Myocyte (in vitro differentiated cells): ENCODE measurements around the gene CSTF1. TPM values are rescaled to one million over a fixed set of nuclear protein-coding genes. Genes with fewer than 3 reads are reported as not detected.

Source experiments
- DNase-seq: peaks from one replicate; pipeline ENCODE4 v3.0.0-alpha.2; 2012; ENCODE audit warnings: low read depth
- polyA plus RNA-seq: library from polyadenylated mRNA; unstranded; fragments of >200 nt; gene quantifications from one replicate; pipeline ENCODE4 v1.2.1, GENCODE V29; 2012; ENCODE audit warnings: missing spikeins
- total RNA-seq: library from RNA; depleted of rRNA; stranded (reverse); fragments of >200 nt; gene quantifications from 2 replicates; pipeline ENCODE4 v1.2.3, GENCODE V29; 2014

The CSTF1 gene
- total RNA-seq = 42.3 and 45.5 TPM in 2 replicates
- polyA plus RNA-seq = 30.0 TPM

DNA sequence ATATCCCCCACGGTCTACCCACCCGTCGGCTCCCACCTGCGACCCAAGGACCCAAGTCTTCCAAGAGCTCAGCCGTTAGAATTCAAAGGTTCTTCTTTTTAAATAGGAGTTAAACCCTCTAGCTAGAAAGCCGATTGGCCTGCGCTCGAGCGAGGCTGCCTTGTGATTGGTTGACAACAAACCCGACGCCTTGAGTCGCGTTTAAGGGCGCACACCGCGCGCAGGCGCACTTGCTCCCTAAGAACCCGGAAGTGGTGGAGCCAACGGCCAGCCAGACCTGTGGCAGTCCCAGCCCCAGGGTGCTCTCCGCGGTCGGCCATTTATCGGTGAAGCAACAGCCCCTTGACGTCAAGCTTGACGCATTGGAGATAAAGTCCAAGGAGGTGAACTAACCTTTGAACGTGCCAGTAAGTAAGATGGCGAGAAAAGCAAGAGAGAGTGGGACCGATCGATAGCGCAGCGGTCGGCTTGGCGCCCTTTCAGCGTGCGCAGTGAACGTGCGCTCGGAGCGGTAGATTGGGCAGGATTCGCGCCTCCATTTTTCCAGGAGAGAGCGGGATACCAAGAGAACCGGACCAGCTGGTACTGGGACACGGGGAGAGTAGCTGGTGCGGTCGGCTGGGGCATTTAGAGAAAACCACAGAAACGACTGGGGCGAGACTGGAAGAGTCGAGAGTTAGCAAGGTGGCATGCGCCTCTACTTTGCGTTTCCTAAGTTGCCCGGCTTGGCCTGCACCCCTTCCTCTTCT lies at the start of gene CSTF1, which contains the start of gene AURKA:
TSS of gene CSTF1 (plus strand) at position 514 of the 749 bp plus-strand sequence. CDS start 2,908 bp downstream, outside the sequence.
TSS of gene AURKA (minus strand) at position 84 of the 749 bp plus-strand sequence. CDS start 4,018 bp downstream, outside the sequence.
- DNase-seq = peak; percentile 99

DNA sequence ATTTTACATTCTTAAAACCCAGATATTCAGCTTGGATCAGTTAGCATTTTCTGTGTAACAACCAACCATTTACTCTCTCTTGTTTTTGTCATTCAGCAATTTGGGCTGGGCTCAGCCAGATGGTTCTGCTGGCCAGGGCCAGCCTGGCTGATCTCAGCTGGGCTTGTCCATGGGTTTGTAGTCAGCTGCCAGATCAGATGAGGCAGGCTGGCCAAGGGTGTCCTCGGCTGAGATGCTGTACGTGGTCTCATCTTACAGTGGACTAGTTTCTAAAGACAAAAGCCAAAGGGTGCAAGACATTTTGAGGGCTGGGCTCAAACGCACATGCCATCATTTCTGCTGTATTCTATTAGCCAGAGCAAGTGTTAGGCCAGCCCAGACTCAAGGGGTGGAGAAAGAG lies 49.7 kb upstream of the CSTF1 start:
- no peak for DNase-seq

DNA sequence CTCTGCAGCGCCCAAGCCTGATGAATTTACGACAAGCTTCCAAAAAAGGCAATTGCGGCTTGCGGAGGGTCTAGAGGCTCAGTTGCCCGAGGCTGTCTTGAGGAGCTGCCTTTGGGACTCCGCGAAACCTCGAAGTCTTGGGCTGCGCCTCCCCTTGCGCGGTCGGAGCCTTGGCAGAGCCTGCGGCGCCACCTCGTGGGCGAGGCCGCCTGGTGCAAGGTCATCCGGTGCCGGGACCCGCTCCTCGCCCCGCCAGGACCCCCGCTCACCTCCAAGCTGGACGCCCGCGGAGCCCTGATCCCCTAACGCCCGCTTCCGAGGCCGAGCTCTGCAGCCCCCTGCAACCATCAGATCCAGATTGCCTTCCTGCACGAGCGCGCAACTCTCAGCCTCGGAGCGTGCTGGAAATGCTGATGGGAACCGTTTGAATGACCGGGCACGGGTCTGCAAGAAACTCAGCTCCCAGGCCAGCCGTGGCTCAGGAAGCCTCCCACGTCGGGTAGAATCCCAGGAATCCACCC lies 48.5 kb upstream of the CSTF1 start:
- peak; percentile 35 for DNase-seq

DNA sequence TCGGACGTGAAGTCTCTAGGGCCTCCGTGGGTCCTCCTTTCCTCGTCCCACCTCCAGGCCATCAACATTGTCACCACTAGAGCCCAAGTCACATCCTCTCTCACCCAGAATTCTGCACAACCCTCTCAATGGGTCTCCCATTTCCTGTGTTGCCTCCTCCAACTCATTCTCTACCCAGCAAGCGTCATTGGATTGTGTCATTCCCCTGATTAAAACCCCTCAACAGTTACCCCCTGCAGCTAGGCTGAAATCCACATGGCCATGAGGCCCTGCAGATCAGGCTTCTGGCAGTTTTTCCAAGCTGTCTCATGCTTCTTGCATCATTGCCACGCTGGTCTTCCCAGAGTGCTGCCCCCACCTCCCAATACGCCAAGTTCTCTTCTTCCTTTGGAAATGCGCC lies 46.5 kb upstream of the CSTF1 start:
- no peak for DNase-seq

DNA sequence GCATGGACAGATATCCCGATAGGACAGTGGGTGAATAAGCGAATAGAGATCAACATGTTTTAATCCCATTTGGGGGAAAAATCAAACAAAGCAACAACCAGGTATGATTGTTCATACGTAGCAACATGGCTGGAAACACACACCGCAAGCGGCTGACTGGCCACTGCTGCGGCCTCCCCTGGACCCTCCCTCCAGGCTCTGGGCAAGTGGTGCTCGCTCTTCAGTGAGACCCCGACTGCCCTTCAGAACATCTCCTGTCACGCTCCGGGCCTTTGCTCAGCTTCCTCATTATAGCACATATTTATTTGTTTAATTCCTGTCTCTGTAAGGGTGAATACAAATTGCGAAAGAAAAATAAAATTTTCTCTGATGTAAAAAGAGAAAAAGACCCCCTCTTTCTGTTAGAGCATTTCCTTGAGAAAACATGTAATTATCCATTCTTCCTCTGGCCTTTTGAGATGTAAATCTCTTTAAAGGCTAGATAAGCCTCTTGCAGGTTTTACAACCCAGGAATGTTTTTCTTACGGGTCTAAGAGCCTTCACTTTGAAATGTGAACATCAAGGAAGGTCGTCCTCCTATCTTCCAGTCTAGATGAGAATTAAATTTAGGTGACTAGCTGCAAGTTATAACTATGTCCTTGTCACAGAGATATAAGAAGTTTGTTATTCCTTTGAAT lies 44.7 kb upstream of the CSTF1 start:
- no peak for DNase-seq

DNA sequence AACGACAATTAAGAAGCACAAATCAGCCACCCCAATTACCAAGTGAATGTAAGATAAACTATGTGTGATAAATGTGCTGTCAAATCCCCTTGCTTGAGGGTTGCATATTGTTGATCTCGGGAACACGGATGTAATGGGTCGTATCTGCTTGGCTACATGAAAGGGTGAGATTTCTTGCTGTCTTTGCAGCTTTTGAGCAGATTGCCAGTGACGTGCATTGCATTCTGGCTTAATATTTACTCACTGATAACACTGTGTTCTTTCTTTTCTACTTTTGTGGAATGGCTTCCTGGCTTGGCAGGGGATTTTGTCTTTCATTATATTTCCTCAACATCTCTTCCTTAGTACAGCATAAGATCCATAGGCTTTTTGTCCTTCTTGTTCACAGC lies 44.1 kb upstream of the CSTF1 start:
- no peak for DNase-seq

DNA sequence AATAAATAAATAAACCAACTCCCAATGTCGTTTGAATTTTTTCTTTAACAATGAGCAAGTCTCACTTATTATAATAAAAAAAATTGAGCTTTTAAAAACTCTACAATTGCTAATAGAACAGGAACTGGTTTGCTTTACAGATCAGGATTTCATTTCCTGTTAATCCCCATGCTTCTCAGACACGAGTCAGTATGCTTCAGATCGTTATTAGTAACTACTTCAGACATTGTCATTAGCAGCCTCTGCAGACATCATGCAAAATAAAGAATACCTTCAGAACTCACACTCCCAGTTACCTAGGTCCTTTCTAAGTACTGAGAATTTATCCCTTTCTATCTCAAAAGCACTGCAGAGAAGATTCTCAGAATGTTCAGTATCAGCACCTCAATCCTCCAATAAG lies 43.7 kb upstream of the CSTF1 start:
- DNase-seq = no peak

DNA sequence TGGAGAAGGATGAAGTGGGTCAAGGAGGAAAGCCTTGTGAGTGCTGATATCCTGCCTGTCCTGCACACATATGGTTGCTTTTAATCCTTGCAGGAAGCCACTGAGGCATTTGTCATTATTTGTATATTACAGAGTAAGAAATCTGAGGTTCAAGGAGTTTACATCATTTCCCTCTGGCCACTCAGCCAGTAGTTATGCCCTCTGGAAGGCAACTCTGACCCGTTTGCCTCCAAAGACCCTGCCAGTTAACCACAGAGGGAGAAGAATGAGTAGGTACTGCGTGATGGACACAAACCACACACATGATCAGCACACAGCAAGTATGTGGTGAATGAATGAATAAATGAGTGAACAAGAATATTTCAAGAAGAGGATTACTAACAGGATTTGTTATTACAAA lies 41.6 kb upstream of the CSTF1 start:
- no peak for DNase-seq

DNA sequence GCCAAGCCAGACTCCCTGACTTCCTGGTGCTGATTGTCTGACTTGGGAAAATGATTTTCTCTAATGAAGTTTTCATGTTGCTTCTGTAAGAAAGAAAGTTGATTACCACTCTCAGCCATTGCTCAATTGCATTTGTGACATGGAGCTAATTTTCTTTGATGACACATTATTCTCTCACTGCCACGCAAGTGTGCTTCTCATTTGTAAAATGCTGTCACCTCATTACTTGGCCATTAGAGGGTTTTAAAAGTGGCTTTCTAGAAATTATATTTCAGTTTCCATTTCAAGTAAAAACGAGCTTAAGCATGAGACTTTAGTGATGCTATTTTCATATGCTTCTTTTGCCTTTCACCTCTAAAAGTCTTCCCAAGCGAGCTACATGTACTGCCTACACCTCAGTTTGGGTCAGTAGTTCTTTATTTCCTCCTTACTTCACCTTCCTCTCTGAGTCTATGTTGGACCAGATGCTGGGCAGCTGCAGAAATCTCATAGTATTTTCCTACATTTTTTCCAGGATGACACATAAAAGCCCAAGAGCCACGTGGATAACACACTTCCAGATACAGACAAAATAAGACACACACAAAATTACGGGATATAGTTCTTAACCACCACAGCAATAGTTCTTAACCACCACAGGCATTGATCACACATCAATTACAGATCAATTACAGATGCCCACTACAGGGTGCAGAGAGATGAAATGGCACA lies 39.9 kb upstream of the CSTF1 start:
- no peak for DNase-seq

DNA sequence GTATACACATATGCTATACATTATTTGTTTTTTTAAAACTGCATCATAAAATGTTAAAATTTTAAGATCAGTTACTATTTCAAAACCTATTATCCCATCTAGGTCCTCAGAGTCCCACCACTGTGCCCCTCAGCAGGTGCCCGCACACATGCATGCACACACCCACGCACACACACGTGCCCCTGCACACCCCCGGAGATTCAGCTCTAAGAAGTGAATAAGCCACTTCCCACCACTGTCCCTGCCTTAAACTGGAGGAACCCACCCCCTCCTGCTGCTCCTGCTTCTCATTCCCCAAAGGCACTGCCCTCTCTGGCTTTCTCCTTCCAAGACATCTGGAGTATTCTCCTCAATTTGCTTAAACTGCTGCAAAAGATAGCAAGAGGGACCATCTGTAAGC lies 39.1 kb upstream of the CSTF1 start:
- DNase-seq = no peak

DNA sequence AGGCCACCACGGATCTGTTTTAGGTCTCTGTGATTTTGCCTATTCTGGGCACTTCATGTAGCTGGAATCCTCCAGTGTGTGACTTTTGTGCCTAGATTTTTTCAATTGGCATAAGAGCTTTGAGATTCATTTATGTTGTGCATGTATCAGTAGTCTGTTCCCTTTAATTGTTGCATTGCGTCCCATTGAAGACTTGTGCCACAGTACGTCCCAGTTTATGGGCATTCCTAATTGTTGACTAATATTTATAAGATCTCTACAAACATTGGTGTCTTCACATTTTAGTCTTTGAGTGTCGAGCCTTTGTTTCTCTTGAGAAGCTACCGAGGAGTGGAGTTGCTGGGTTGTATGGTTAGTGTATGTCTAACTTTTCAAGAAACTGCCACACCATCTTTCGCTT lies 34.4 kb upstream of the CSTF1 start:
- DNase-seq = no peak

DNA sequence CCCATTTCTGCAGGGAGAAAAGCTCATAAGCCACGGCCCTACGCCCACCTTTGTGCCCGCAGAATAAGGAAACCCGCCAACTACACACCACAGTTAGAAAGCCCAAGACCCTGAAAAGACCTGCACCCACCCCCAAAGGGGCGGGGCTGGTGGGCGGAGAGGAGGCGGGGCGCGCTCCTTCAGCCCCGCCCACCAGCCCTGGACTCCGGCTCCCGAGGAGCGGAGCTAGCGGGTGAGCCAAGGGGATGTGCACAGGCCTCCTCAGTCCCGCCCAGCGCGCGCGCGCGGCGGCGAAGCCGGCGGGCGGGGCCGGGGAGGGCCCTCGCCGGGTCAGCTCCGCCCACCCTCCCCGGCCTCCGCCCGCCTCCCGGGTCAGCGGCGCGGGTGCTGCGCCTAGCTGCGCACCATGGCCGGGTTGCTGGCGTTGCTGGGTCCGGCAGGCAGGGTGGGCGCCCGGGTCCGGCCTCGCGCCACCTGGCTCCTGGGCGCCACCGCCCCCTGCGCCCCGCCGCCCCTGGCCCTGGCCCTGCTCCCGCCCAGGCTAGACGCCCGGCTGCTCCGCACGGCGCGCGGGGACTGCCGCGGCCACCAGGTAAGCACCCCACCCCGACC lies 33.7 kb upstream of the CSTF1 start, which contains the start of gene FAM210B:
TSS of gene FAM210B (plus strand) at position 375 of the 612 bp plus-strand sequence. CDS start at position 407, 32 bp downstream.
- DNase-seq = peak; percentile 91

DNA sequence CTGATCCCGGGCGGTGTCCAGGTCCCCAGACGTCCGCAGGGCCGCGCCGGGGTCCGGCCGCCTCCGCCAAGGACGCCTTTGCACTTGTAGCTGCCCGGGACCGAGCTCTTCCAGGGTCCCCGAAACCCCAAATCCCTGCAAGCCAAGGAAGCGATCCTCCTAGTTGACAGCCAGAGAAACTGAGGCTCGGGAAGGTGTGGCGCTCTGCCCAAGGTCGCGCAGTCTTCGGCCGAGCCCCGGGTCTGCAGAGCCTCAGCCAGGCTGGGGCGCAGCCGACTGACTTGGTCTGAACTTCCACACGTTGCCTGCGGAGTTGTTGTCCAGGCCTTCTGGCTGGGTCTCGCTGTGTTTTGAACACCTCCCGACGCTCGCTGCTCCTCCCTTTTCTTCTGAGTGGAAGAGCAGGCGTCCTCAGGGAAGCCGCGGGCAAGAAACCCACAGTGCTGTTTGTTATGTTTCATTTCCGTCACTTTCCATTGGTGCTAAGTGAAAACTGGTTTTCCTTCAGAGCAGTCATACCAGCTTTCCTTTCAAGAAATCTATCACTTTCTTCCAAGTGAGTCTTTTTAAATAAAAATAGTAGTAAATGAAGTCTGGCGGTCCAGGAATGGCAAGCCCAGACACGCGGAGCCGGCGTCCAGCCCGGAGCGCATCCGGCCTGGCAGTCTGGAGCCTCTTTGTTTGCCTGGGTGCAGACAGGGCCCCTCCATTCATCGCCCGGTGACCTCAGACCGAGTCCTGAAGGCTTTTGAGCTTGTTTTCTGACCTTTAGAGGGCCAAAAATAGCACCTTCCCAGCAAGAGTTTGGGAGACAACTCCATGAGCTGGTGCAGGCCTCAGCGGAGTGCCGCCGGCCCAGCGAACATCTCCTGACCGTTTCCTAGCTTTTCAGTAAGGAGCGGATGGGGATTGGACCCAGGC lies 33.0 kb upstream of the CSTF1 start:
- DNase-seq = peak; percentile 68

DNA sequence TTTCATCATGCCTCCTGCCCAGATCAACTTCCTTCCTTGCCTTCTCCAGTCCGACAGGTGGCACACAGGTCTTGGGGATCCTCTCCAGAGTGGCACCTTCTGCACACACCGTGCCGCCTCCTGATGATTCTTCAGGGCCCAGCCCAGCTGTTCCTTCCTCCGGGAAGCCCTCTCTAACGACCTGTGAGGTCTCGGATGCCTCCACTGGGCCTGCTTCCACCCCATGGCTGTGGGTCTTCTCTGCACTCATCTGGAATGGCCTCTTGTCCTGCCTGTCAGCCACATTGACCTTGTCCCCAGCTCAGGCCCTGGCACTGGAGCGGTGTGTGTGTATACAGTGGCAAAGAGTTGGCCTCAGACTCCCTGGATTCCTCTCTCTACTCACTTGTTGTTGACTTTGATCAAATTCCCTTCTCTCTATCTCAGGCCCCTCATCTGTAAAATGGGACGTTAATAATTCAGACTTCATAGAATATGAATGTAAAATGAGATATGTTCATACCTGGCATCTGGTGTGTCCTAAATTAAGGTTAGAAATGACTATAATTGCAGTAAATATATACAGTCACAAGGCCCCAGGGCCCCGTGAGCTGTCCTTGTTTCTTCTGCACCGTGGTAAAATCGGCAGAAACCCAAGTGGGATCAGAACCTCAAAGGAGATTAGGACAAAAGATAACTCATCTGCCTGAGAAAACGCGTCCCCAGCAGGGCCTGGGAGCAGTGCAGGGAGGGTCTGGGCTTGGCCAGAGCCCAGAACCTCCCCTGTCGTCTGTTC lies 32.1 kb upstream of the CSTF1 start:
- DNase-seq = no peak

DNA sequence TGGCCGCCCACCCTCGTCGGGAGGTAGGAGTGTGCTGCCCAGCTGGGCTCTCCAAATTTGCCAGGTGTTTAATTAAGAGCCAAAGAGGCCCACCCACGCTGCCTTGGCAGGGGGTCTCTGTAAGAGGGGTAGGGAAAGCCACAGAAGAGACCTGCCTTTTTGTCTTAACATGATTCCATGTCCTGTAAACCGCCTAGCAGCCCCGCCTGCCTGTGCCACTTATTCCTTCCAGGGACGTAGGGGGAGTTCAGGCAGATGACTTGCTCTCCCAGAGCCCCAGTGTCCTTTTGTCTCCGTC lies 31.6 kb upstream of the CSTF1 start:
- DNase-seq = no peak

DNA sequence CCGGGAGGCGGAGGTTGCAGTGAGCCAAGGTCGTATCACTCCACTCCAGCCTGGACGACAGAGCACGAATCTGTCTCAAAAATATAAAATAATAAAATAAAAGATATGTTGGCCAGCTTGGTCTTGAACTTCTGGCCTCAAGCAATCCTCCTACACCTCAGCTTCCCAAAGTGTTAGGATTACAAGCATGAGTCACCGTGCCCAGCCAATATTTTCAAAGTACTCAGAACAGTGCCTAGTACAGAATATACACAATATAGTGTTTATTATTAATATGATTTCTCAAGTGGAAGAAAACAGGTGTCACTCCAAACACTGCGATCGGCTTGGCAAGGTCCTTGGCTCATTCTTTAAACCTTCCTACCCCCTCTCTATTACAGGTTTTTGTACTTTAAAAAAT lies 30.5 kb upstream of the CSTF1 start:
- DNase-seq = no peak

DNA sequence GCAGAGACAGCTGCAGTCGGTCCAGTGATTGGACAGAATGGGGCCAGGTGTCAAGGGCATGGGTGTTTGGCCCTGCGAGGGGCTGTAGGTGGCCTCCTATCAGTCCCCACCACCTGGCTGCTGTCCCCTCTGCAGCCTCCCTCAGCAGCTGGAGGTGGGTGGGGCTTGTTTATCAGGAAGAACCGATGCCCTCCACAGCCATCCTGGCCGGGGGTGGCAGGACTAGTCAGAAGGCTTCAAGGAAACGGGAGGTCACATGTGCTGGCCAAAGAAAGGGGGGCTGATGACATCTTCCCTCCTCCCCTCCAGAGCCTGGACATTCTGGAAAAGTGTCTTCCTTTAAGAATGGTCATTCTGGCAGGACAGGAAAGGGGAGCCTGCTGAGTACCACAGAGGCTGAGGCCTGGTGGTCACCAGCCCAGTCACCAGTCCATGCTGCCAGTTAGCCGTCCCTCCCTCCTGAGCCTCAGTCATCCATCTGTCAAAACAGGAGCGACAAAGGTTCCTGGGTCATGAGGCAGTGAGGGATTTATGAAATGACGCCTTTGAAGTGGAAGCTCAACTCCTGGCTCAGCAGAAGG lies 29.5 kb upstream of the CSTF1 start:
- no peak for DNase-seq

DNA sequence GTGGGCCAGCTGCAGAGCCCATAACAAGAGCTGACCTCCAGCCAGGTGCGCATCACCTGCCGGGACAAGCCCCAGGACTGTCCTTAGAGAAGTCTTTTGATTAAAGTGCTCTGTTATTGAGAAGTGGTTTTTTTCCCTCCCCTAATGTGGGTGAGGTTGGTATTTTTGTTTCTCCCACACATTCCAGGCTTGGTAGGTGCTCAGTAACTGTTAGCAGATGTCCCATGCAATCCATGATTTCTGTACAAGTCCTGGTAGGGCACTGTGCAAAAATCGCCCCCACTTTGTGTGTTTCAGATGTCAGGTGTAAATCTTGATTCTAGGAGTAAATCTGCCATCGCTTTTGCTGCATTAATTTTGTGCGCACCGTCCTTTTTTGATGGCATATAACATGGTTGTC lies 29.0 kb upstream of the CSTF1 start:
- no peak for DNase-seq
